Panc1 (cell line): ENCODE measurements around the gene MRPS11.

Experiments
- POLR2AphosphoS5 ChIP-seq: IDR thresholded peaks from 2 replicates; pipeline ENCODE4 v1.6.1; 2012; ENCODE audit warnings: mild to moderate bottlenecking, low read depth, low read length, moderate library complexity
- TF ChIP-seq, protein P1 (sequence below), 2 experiments: IDR thresholded peaks; 2 replicates each; pipeline ENCODE4 v1.6.1; 2011 to 2012; ENCODE audit warnings: low read depth in 2 of 2, control low read depth in 1 of 2, low read length in 1 of 2, mild to moderate bottlenecking in 1 of 2, moderate library complexity in 1 of 2; ENCODE audit not compliant: insufficient read depth in 1 of 2

DNA sequence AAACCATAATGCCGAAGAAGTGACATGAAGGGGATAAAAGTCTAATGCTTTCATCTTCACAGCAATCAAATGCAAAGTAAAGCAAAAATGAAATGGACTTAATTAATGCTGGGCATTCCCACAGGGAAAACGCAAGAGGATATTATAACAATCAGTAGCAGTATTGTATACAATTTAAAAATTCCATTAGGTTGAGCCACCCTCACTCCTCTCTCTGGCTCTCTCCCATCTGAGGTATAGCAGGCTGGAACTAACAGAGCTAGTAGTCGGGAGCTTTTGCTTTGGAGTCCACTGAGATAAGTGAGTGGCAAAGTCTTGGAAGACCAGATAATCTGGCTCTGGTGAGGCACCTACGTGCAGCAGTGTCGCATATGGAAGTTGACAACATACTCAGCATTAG is 45.1 kb downstream of the MRPS11 start:
- no peak for TF ChIP-seq POLR2AphosphoS5
- TF ChIP-seq, protein P1, sequence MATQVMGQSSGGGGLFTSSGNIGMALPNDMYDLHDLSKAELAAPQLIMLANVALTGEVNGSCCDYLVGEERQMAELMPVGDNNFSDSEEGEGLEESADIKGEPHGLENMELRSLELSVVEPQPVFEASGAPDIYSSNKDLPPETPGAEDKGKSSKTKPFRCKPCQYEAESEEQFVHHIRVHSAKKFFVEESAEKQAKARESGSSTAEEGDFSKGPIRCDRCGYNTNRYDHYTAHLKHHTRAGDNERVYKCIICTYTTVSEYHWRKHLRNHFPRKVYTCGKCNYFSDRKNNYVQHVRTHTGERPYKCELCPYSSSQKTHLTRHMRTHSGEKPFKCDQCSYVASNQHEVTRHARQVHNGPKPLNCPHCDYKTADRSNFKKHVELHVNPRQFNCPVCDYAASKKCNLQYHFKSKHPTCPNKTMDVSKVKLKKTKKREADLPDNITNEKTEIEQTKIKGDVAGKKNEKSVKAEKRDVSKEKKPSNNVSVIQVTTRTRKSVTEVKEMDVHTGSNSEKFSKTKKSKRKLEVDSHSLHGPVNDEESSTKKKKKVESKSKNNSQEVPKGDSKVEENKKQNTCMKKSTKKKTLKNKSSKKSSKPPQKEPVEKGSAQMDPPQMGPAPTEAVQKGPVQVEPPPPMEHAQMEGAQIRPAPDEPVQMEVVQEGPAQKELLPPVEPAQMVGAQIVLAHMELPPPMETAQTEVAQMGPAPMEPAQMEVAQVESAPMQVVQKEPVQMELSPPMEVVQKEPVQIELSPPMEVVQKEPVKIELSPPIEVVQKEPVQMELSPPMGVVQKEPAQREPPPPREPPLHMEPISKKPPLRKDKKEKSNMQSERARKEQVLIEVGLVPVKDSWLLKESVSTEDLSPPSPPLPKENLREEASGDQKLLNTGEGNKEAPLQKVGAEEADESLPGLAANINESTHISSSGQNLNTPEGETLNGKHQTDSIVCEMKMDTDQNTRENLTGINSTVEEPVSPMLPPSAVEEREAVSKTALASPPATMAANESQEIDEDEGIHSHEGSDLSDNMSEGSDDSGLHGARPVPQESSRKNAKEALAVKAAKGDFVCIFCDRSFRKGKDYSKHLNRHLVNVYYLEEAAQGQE (IDR thresholded peaks at IDR 0.05; ENCODE audit: insufficient read depth in 1 of 2, low read depth in 2 of 2, low read length in 1 of 2), result no peak
